Suprapubic skin (tissue), 4 donors: Measurements from ENCODE around the gene PEAR1. TPM values are rescaled to one million over a fixed set of nuclear protein-coding genes. Genes with fewer than 3 reads are reported as not detected.

Experiments used
- DNase-seq, 2 donors: peaks; one replicate each; pipeline ENCODE4 v3.0.0-alpha.2; 2019; ENCODE audit warnings: low spot score in 2 of 2
- H3K27ac ChIP-seq: fragments of 200-600 bp; sonication (generic); one replicate; pipeline ENCODE4 v1.5.1; 2019
- H3K27me3 ChIP-seq: fragments of 200-600 bp; sonication (generic); one replicate; pipeline ENCODE4 v1.5.1; 2019
- H3K36me3 ChIP-seq: fragments of 200-600 bp; sonication (generic); one replicate; pipeline ENCODE4 v1.5.1; 2019
- H3K4me1 ChIP-seq: fragments of 200-600 bp; sonication (generic); one replicate; pipeline ENCODE4 v1.5.1; 2019
- H3K4me3 ChIP-seq: fragments of 200-600 bp; sonication (generic); one replicate; pipeline ENCODE4 v1.5.1; 2019; ENCODE audit warnings: mild to moderate bottlenecking
- H3K9me3 ChIP-seq: fragments of 200-600 bp; sonication (generic); one replicate; pipeline ENCODE4 v1.5.1; 2019
- EP300 ChIP-seq: sonication (generic); formaldehyde crosslinking; IDR thresholded peaks from one replicate; pipeline ENCODE4 v1.6.1; 2017; ENCODE audit warnings: antibody characterized with exemption
- POLR2A ChIP-seq, 2 donors: fragments of 450-650 bp; IDR thresholded peaks; one replicate each; pipeline ENCODE4 v1.6.1; 2017; ENCODE audit warnings: antibody characterized with exemption in 2 of 2, mild to moderate bottlenecking in 2 of 2, moderate library complexity in 2 of 2
- POLR2AphosphoS5 ChIP-seq, 3 donors: sonication (generic); formaldehyde crosslinking; IDR thresholded peaks; one replicate each; pipeline ENCODE4 v1.6.1; 2017; ENCODE audit warnings: antibody characterized with exemption in 3 of 3
- WGBS: methylation state at CpG from one replicate; pipeline ENCODE4 v1.1.5; 2018; 5-methylcytosine and 5-hydroxymethylcytosine counted together
- total RNA-seq, 4 donors: library from RNA; depleted of rRNA; stranded (reverse); fragments of >200 nt; gene quantifications; one replicate each; pipeline ENCODE4 v1.1.0, GENCODE V29; 2016
- TF ChIP-seq, protein P1 (sequence below), 2 donors: fragments of 200-600 bp in 1 of 2; fragments of 450-650 bp in 1 of 2; sonication (generic) in 1 of 2; IDR thresholded peaks; one replicate each; pipeline ENCODE4 v1.5.1; 2016 to 2019; ENCODE audit warnings: antibody characterized with exemption in 2 of 2, mild to moderate bottlenecking in 1 of 2, moderate library complexity in 1 of 2

The PEAR1 gene
- total RNA-seq, 4 donors from 2014 or later: 2.4 to 5.7 (median 3.8) TPM

DNA sequence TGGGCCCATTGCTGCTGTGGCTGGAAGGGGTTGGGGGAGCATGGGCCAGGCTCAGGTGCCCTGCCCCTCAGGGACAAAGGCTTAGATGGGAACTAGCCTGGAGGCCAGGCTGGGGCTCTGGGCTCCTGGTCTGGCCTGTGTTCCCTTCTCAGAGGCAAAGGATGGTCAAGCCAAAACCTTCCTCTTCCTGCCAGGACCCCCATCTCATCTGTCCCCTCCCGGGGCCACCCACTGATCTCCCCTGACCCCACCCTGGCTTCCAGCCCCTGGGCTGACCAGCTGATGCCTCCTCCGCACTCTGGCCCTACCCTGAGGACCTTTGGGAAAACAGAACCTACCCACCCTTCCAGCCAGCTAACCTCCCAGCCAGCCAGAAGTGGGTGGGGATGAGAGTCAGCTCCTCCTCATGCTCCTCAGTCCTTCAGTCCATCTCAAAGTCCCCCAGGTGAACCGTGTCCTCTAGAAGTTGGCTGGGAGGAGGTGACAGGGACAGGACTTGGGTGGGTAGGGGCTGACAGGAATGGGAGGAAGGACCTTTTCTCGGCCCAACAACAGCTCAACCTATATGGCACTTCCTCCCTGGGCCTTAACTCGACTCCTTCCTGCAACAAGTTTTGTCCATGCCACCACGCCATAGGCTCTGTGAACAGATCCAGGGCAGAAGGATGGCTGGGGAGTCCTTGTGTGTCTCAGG lies 7.5 kb downstream of the PEAR1 start:
- Histone ChIP-seq H3K27me3 (peaks cover 7% of the 10 kb centered on the region), H3K27ac (peak overlapping the region; percentile 7), H3K36me3 (no peaks in the 10 kb centered on the region), H3K4me3 (no peak overlapping the region), H3K9me3 (no peaks in the 10 kb centered on the region), H3K4me1 (peaks cover 29% of the 10 kb centered on the region)
- WGBS: 65% methylated on average over 6 of the region's 6 CpGs
- TF ChIP-seq POLR2AphosphoS5 (IDR thresholded peaks at IDR 0.05): no peak
- DNase-seq: no peak

- Histone ChIP-seq H3K4me1 (peaks cover 30% of the 10 kb centered on the region), H3K4me3 (no peak overlapping the region), H3K27ac (peak overlapping the region; percentile 7), H3K36me3 (no peaks in the 10 kb centered on the region), H3K9me3 (no peaks in the 10 kb centered on the region), H3K27me3 (peaks cover 11% of the 10 kb centered on the region)
- TF ChIP-seq POLR2A (IDR thresholded peaks at IDR 0.05) (no peak), EP300 (no peak), POLR2AphosphoS5 (IDR thresholded peaks at IDR 0.05) (no peak)
- TF ChIP-seq, protein P1, sequence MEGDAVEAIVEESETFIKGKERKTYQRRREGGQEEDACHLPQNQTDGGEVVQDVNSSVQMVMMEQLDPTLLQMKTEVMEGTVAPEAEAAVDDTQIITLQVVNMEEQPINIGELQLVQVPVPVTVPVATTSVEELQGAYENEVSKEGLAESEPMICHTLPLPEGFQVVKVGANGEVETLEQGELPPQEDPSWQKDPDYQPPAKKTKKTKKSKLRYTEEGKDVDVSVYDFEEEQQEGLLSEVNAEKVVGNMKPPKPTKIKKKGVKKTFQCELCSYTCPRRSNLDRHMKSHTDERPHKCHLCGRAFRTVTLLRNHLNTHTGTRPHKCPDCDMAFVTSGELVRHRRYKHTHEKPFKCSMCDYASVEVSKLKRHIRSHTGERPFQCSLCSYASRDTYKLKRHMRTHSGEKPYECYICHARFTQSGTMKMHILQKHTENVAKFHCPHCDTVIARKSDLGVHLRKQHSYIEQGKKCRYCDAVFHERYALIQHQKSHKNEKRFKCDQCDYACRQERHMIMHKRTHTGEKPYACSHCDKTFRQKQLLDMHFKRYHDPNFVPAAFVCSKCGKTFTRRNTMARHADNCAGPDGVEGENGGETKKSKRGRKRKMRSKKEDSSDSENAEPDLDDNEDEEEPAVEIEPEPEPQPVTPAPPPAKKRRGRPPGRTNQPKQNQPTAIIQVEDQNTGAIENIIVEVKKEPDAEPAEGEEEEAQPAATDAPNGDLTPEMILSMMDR (IDR thresholded peaks at IDR 0.05): no peak
- DNase-seq: no peak
- 82% methylated on average over 4 of the region's 4 CpGs for WGBS
These were observed 8.0 kb downstream of the PEAR1 start for GRCh38 chr1:156901590-156901900.

- no peak overlapping the region for H3K27ac ChIP-seq
- H3K36me3 ChIP-seq: no peaks in the 10 kb centered on the region
- peaks cover 12% of the 10 kb centered on the region for H3K27me3 ChIP-seq
- TF ChIP-seq POLR2AphosphoS5 (IDR thresholded peaks at IDR 0.05) (no peak), EP300 (no peak), POLR2A (IDR thresholded peaks at IDR 0.05) (no peak)
- TF ChIP-seq, protein P1 (IDR thresholded peaks at IDR 0.05): no peak
- no peaks in the 10 kb centered on the region for H3K9me3 ChIP-seq
- 72% methylated on average over 20 of the region's 23 CpGs for WGBS
- H3K4me3 ChIP-seq: no peak overlapping the region
- H3K4me1 ChIP-seq: peaks cover 30% of the 10 kb centered on the region
- no peak for DNase-seq
These were observed 8.7 kb downstream of the PEAR1 start for GRCh38 chr1:156901966-156902915.

GRCh38 chr1:156903328-156904091 lies 10.0 kb downstream of the PEAR1 start:
- H3K9me3 ChIP-seq: no peaks in the 10 kb centered on the region
- peaks cover 35% of the 10 kb centered on the region for H3K4me1 ChIP-seq
- H3K4me3 ChIP-seq: no peak overlapping the region
- H3K27ac ChIP-seq: no peak overlapping the region
- DNase-seq: no peak
- H3K36me3 ChIP-seq: no peaks in the 10 kb centered on the region
- WGBS: 74% methylated on average over 15 of the region's 15 CpGs
- H3K27me3 ChIP-seq: peaks cover 21% of the 10 kb centered on the region
- TF ChIP-seq EP300 (no peak), POLR2A (IDR thresholded peaks at IDR 0.05) (no peak), POLR2AphosphoS5 (IDR thresholded peaks at IDR 0.05) (no peak)
- TF ChIP-seq, protein P1 (IDR thresholded peaks at IDR 0.05): no peak

DNA sequence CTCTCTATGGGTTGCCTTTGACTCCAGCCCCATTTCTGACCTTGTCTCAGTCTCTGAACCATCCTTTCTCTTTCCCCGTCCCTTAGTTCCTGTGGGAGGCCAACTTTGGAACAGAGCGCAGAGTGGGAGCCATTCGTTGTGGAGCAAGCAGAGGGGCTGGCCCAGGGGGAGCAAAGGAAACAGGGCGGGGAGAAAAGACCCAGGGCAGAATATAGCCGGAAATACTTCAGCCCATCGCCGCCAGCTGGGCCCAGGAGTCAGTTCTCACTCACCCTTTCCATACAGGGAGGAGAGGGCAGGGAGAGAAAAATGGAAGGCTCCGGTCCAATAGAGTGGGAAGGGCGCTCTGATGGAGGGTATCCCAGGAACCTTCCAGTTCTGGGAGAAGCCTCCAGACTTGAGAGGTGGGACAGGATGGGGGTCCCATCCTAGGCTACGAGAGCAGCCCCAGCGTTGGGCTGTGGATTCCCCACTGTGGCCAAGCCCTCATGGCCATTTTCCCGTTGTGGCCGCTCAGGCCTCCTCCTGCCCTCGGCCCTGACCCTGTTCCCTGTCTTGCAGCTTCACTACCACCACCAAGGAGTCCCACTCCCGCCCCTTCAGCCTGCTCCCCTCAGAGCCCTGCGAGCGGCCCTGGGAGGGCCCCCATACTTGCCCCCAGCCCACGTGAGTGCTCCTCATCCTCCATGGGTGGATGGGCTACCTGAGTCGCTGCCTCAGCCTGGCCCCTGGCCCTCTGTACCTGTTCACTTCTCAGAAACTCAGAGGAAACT lies 10.9 kb downstream of the PEAR1 start:
- H3K4me3 ChIP-seq: no peak overlapping the region
- DNase-seq: no peak
- no peaks in the 10 kb centered on the region for H3K36me3 ChIP-seq
- TF ChIP-seq, protein P1 (IDR thresholded peaks at IDR 0.05): no peak
- TF ChIP-seq EP300: no peak
- TF ChIP-seq POLR2A (IDR thresholded peaks at IDR 0.05): no peak
- no peak for TF ChIP-seq POLR2AphosphoS5 (IDR thresholded peaks at IDR 0.05)
- peaks cover 38% of the 10 kb centered on the region for H3K4me1 ChIP-seq
- no peaks in the 10 kb centered on the region for H3K9me3 ChIP-seq
- H3K27ac ChIP-seq: no peak overlapping the region
- 77% methylated on average over 15 of the region's 19 CpGs for WGBS
- H3K27me3 ChIP-seq: peaks cover 27% of the 10 kb centered on the region
